ENCODE results near the gene AADACL3. TPM values are rescaled to one million over a fixed set of nuclear protein-coding genes. Genes with fewer than 3 reads are reported as not detected.

AADACL3 gene
- total RNA-seq, 1 experiment from 2014 or later, result not detected

DNA sequence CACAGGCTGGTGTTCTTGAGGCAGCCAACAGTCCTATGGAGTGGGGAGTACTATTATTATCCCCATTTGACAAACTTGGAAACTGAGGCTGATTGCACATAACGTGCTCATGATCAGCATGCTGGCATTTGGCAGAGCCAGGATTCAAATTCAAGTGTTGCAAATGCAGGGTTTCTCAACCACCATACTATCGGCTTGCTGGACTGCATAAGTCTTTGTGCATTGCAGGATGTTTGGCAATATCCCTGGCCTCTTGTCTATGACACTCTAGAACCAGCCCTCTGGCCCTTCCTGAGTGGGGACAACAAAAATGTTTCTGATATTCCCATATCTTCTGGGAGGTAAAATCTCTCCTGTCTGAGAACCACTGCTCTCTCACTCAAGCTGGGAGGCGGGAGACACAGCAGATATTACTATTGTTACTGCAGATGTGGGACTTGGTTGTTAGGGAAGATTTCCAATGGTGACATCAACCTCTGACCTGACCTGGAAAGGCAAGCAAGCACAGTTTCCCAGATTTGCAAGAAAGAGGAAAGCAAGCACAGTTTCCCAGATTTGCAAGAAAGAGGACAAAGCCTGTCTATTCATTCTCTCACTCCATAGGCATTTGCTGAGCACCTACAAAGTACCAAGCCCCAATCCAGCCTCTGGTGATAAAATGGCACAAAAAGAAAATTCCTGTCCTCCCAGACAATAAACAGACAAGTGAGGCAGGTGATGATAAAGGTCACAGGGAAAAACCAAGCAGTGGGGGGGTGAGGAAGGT, 1.0 kb upstream of the AADACL3 start:
- TF ChIP-seq, protein P1, sequence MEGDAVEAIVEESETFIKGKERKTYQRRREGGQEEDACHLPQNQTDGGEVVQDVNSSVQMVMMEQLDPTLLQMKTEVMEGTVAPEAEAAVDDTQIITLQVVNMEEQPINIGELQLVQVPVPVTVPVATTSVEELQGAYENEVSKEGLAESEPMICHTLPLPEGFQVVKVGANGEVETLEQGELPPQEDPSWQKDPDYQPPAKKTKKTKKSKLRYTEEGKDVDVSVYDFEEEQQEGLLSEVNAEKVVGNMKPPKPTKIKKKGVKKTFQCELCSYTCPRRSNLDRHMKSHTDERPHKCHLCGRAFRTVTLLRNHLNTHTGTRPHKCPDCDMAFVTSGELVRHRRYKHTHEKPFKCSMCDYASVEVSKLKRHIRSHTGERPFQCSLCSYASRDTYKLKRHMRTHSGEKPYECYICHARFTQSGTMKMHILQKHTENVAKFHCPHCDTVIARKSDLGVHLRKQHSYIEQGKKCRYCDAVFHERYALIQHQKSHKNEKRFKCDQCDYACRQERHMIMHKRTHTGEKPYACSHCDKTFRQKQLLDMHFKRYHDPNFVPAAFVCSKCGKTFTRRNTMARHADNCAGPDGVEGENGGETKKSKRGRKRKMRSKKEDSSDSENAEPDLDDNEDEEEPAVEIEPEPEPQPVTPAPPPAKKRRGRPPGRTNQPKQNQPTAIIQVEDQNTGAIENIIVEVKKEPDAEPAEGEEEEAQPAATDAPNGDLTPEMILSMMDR (IDR thresholded peaks at IDR 0.05; ENCODE audit: unreplicated experiment), result no peak
- H3K27me3 Mint-ChIP-seq (ENCODE audit: insufficient read depth, unreplicated experiment), result no peaks in the 10 kb centered on the region

DNA sequence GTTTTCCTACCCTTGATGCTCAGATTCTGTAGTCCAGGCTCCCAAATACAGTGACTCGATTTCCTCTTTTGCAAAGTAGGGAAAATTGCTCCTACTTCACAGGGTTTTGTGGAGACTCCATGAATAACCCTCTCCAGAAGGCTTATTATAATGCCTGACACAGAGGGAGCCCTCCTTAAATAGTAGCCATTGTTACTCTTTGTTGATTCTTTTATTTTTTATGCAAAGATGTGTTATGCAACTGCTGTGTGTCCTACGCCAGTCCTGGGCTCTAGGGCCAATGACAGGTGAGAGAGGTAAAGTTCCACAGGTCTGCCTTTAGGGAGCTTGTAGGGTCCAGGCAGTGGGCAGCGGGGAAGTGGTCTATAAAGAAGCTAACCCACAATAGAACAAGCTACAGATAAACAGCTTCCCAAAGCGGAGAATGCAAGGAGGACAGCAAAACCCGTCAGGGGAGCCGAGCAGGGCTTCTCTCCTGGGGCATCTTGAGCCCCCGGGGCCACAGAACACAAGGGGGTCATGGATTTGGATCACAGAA, 1.5 kb downstream of the AADACL3 start:
- no peak for DNase-seq (ENCODE audit: unreplicated experiment)
- H3K36me3 Mint-ChIP-seq (ENCODE audit: insufficient read depth, unreplicated experiment), result peaks cover 6% of the 10 kb centered on the region
- H3K27me3 Mint-ChIP-seq (ENCODE audit: insufficient read depth, unreplicated experiment), result no peaks in the 10 kb centered on the region
- POLR2A ChIA-PET, result no interaction called here
- TF ChIP-seq, protein P1 (IDR thresholded peaks at IDR 0.05; ENCODE audit: unreplicated experiment), result no peak
- intact Hi-C loops (cut with micrococcal nuclease), result no loop called here
- CTCF ChIA-PET, result interaction anchor here (1.0 kb wide), 1 partner anchor 97 kb away, joined by 3 read pairs; no protein-coding TSS in a partner anchor
- no peak overlapping the region for H3K4me3 Mint-ChIP-seq (ENCODE audit: unreplicated experiment)
- H3K9me3 Mint-ChIP-seq (ENCODE audit: unreplicated experiment), result no peaks in the 10 kb centered on the region
- no peak overlapping the region for H3K27ac Mint-ChIP-seq (ENCODE audit: low read depth, unreplicated experiment)
- no peaks in the 10 kb centered on the region for H3K4me1 Mint-ChIP-seq (ENCODE audit: insufficient read depth, unreplicated experiment)
- BruUV-seq (replicated peaks), result no TSS peak

More for the DNA sequence above, 1.0 kb upstream of the AADACL3 start:
- no TSS peak for BruUV-seq (replicated peaks)
- CTCF ChIA-PET, result no interaction called here
- intact Hi-C loops (cut with micrococcal nuclease), result no loop called here
- Mint-ChIP-seq H3K9me3 (ENCODE audit: unreplicated experiment) (no peaks in the 10 kb centered on the region), H3K36me3 (ENCODE audit: insufficient read depth, unreplicated experiment) (peaks cover 6% of the 10 kb centered on the region), H3K4me3 (ENCODE audit: unreplicated experiment) (no peak overlapping the region), H3K4me1 (ENCODE audit: insufficient read depth, unreplicated experiment) (no peaks in the 10 kb centered on the region), H3K27ac (ENCODE audit: low read depth, unreplicated experiment) (no peak overlapping the region)
- peak; percentile 29 for DNase-seq (ENCODE audit: unreplicated experiment)
- POLR2A ChIA-PET, result no interaction called here

DNA sequence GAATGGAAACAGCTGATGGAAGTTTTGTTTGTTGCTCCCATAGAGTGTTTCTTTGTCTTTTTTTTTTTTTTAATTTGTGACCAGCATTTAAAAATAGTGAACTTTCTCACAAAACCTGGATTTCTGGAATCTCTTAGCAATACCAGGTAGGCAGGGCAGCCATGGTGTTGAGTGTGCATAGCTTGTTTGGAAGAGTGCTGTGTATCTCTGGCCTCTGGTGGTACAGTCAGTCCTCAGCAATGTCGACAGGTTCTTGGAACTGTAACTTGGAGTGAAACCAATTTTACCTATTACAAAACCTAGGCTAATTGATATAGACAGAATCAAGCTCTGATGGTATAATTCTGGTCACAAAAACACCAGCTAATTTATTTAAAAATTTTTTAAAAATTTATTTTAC, 6.7 kb downstream of the AADACL3 start:
- Mint-ChIP-seq H3K36me3 (ENCODE audit: insufficient read depth, unreplicated experiment) (no peaks in the 10 kb centered on the region), H3K27ac (ENCODE audit: low read depth, unreplicated experiment) (no peak overlapping the region), H3K27me3 (ENCODE audit: insufficient read depth, unreplicated experiment) (peaks cover 18% of the 10 kb centered on the region), H3K9me3 (ENCODE audit: unreplicated experiment) (no peaks in the 10 kb centered on the region), H3K4me1 (ENCODE audit: insufficient read depth, unreplicated experiment) (no peaks in the 10 kb centered on the region), H3K4me3 (ENCODE audit: unreplicated experiment) (no peak overlapping the region)
- DNase-seq (ENCODE audit: unreplicated experiment), result peak; percentile 14
- intact Hi-C loops (cut with micrococcal nuclease), result no loop called here
- CTCF ChIA-PET, result interaction anchor here (0.9 to 1.3 kb wide), 3 partner anchors 19 to 57 kb away, joined by 3 to 4 read pairs (median 3); no protein-coding TSS in a partner anchor
- BruUV-seq (replicated peaks), result no TSS peak
- TF ChIP-seq, protein P1 (IDR thresholded peaks at IDR 0.05; ENCODE audit: unreplicated experiment), result no peak
- POLR2A ChIA-PET, result interaction anchor here (0.6 to 1.0 kb wide), 3 partner anchors 10 to 29 kb away, joined by 3 to 6 read pairs (median 4); no protein-coding TSS in a partner anchor

DNA sequence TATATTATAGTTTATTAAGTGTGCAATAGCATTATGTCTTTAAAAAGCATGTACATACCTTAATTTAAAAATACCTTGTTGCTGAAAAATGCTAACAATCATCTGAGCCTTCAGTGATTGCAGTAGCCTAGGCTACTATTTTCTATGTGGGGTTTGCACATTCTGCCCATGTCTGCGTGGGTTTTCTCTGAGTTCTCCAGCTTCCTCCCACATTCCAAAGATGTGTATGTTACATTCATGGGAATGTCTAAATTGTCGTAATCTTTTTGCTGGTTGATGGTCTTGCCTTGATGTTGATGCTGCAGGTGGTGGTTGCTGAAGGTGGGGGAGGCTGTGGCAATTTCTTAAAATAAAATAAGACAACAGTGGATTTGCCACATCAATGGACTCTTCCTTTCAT, 12.5 kb downstream of the AADACL3 start:
- Mint-ChIP-seq H3K9me3 (ENCODE audit: unreplicated experiment) (no peaks in the 10 kb centered on the region), H3K4me3 (ENCODE audit: unreplicated experiment) (no peak overlapping the region), H3K4me1 (ENCODE audit: insufficient read depth, unreplicated experiment) (no peaks in the 10 kb centered on the region), H3K27me3 (ENCODE audit: insufficient read depth, unreplicated experiment) (peaks cover 54% of the 10 kb centered on the region), H3K36me3 (ENCODE audit: insufficient read depth, unreplicated experiment) (no peaks in the 10 kb centered on the region), H3K27ac (ENCODE audit: low read depth, unreplicated experiment) (no peak overlapping the region)
- POLR2A ChIA-PET, result no interaction called here
- DNase-seq (ENCODE audit: unreplicated experiment), result no peak
- intact Hi-C loops (cut with micrococcal nuclease), result no loop called here
- BruUV-seq (replicated peaks), result no TSS peak
- TF ChIP-seq, protein P1 (IDR thresholded peaks at IDR 0.05; ENCODE audit: unreplicated experiment), result no peak
- CTCF ChIA-PET, result no interaction called here

Measured in MCF 10A (cell line).